Endodermal cell (in vitro differentiated cells): ENCODE results near the gene FOXP4. TPM values are rescaled to one million over a fixed set of nuclear protein-coding genes. Genes with fewer than 3 reads are reported as not detected.

Experiments
- DNase-seq: peaks from one replicate; pipeline ENCODE4 v3.0.0-alpha.2; 2017
- H3K27ac ChIP-seq: 2 replicates; pipeline ENCODE4 v1.5.1; 2013; ENCODE audit warnings: mild to moderate bottlenecking, low read depth, low read length, moderate library complexity
- H3K27me3 ChIP-seq: 2 replicates; pipeline ENCODE4 v1.6.1; 2013; ENCODE audit warnings: mild to moderate bottlenecking, low read length, moderate library complexity; ENCODE audit not compliant: insufficient read depth, control insufficient read depth, poor library complexity, severe bottlenecking
- H3K36me3 ChIP-seq: 2 replicates; pipeline ENCODE4 v1.7.0; 2013; ENCODE audit warnings: mild to moderate bottlenecking, low read length, moderate library complexity; ENCODE audit not compliant: control insufficient read depth, insufficient read depth
- H3K4me1 ChIP-seq: one replicate; pipeline ENCODE4 v1.7.0; 2013; ENCODE audit warnings: low read length; ENCODE audit not compliant: control insufficient read depth, insufficient read depth
- H3K4me3 ChIP-seq: 2 replicates; pipeline ENCODE4 v1.5.1; 2013; ENCODE audit warnings: mild to moderate bottlenecking, low read length, moderate library complexity
- H3K9ac ChIP-seq: 2 replicates; pipeline ENCODE4 v1.6.1; 2013; ENCODE audit warnings: mild to moderate bottlenecking, low read length, moderate library complexity; ENCODE audit not compliant: poor library complexity, severe bottlenecking; ENCODE audit errors: extremely low read depth
- H3K9me3 ChIP-seq: 2 replicates; pipeline ENCODE4 v1.6.1; 2013; ENCODE audit warnings: mild to moderate bottlenecking, low read length, moderate library complexity; ENCODE audit not compliant: control insufficient read depth
- H3K27ac Mint-ChIP-seq: 2 replicates; pipeline ENCODE4 v1.8.0; 2020; ENCODE audit warnings: mixed read lengths
- H3K27me3 Mint-ChIP-seq: 2 replicates; pipeline ENCODE4 v1.8.0; 2021; ENCODE audit warnings: mild to moderate bottlenecking, mixed read lengths; ENCODE audit not compliant: insufficient read depth
- H3K36me3 Mint-ChIP-seq: 2 replicates; pipeline ENCODE4 v1.8.0; 2020; ENCODE audit warnings: low read depth, mixed read lengths
- H3K4me1 Mint-ChIP-seq: 2 replicates; pipeline ENCODE4 v1.8.0; 2020; ENCODE audit warnings: mixed read lengths
- H3K4me3 Mint-ChIP-seq: 2 replicates; pipeline ENCODE4 v1.8.0; 2020; ENCODE audit warnings: mild to moderate bottlenecking, moderate library complexity, mixed read lengths
- H3K9me3 Mint-ChIP-seq: 2 replicates; pipeline ENCODE4 v1.8.0; 2020; ENCODE audit warnings: mild to moderate bottlenecking, mixed read lengths
- WGBS, 2 experiments: methylation state at CpG; one replicate each; pipeline versions ENCODE4 v1.1.5 to v1.1.7; 2013; ENCODE audit warnings: missing lambda C conversion rate in 2 of 2, mixed read lengths in 1 of 2; ENCODE audit not compliant: insufficient coverage in 1 of 2, insufficient read length in 1 of 2; 5-methylcytosine and 5-hydroxymethylcytosine counted together
- total RNA-seq, 2 donors: library from RNA; stranded (reverse); fragmentation: NEBNext Ultra II Directional in 1 of 2; extraction: Animal tissue kit (Norgen Biotek cat#: 25700) in 1 of 2; gene quantifications; 2 replicates in 1 of 2; 3 replicates in 1 of 2; pipeline ENCODE4 v1.2.1, GENCODE V29; 2021
- TF ChIP-seq, protein P1 (sequence below): fragments of 200-600 bp; sonication (generic); conservative IDR thresholded peaks from 2 replicates; pipeline ENCODE4 v1.5.0; 2021; ENCODE audit warnings: antibody characterized with exemption, mild to moderate bottlenecking

FOXP4 gene
- total RNA-seq, 2 donors from 2014 or later: 44.4 to 47.7 TPM

DNA sequence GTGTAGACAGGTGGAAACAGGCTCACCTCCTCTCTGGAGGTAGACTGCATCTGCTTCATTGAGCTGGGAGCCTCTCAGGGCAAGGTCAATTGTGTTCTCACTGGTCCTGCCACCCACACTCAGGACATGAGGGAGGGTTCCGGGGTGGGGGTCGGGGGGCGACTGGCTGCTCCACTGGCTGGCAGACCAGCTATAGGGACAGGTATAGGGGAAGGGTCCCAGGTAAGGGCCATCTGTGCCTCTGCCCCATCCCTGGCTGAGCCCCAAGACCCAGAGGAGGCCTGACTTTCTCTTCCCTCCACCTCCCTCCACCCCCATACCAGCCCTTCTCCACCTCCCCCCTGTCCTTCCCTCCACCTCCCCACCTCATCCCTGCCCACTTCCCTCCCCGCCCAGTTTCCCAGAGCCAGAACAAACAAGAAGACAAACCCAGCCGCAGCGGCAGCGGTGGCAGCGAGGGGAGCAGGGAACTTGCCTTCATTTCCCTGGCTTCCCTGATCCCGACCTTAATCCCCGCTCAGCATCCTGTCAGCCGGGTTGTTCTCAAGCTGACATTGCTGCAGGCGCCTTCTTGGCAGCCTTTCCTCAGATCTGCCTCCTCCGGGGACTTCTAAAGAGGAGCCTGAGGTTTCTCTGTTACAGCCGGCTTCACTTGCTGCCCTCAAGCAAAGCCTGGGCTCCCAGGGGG lies 18.3 kb upstream of the FOXP4 start:
- H3K4me3 Mint-ChIP-seq: no peak overlapping the region
- no peaks in the 10 kb centered on the region for H3K36me3 ChIP-seq
- H3K4me3 ChIP-seq: no peak overlapping the region
- peaks cover 30% of the 10 kb centered on the region for H3K4me1 Mint-ChIP-seq
- TF ChIP-seq, protein P1, sequence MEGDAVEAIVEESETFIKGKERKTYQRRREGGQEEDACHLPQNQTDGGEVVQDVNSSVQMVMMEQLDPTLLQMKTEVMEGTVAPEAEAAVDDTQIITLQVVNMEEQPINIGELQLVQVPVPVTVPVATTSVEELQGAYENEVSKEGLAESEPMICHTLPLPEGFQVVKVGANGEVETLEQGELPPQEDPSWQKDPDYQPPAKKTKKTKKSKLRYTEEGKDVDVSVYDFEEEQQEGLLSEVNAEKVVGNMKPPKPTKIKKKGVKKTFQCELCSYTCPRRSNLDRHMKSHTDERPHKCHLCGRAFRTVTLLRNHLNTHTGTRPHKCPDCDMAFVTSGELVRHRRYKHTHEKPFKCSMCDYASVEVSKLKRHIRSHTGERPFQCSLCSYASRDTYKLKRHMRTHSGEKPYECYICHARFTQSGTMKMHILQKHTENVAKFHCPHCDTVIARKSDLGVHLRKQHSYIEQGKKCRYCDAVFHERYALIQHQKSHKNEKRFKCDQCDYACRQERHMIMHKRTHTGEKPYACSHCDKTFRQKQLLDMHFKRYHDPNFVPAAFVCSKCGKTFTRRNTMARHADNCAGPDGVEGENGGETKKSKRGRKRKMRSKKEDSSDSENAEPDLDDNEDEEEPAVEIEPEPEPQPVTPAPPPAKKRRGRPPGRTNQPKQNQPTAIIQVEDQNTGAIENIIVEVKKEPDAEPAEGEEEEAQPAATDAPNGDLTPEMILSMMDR: no peak
- H3K27ac Mint-ChIP-seq: no peak overlapping the region
- H3K9me3 ChIP-seq: no peaks in the 10 kb centered on the region
- no peaks in the 10 kb centered on the region for H3K9me3 Mint-ChIP-seq
- WGBS, 2 experiments: 36 to 42% methylated on average over 8 to 14 of the region's 14 CpGs
- H3K4me1 ChIP-seq: peaks cover 18% of the 10 kb centered on the region
- no peaks in the 10 kb centered on the region for H3K36me3 Mint-ChIP-seq
- peaks cover 68% of the 10 kb centered on the region for H3K27me3 Mint-ChIP-seq
- H3K27me3 ChIP-seq: peaks cover 19% of the 10 kb centered on the region
- H3K27ac ChIP-seq: peak overlapping the region; percentile 47
- no peak overlapping the region for H3K9ac ChIP-seq
- peak; percentile 66 for DNase-seq

DNA sequence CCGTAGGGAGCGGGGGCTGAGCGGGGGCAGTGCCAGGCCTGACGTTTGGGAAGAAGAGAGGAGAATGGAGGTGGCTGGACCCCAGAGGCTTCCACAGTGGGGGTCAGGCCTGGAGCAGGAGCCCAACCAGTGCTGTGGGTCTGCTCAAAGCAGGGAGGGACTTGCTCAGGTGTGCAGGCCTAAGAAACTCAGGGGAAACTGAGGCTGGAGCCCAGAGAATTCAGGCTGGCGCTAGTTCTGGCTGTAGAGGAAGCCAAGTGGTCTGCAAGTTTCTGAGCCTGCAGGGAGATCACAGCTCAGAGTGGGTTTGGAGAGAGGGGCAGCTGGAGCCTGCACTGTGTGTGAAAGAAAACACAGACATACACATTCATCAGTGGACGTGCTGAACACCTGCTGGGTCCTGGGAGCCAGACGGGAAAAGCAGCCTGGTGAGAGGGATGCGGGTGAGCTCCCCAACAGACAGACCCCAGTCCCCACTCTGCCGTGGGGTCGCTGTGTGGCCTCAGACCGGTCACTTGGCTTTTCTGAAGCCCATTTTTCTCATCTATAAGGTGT lies 17.7 kb upstream of the FOXP4 start:
- H3K36me3 ChIP-seq: no peaks in the 10 kb centered on the region
- H3K27ac ChIP-seq: peak overlapping the region; percentile 47
- Mint-ChIP-seq H3K9me3 (no peaks in the 10 kb centered on the region), H3K4me1 (peaks cover 28% of the 10 kb centered on the region), H3K27ac (no peak overlapping the region), H3K27me3 (peaks cover 67% of the 10 kb centered on the region), H3K4me3 (no peak overlapping the region), H3K36me3 (no peaks in the 10 kb centered on the region)
- DNase-seq: no peak
- H3K27me3 ChIP-seq: peaks cover 19% of the 10 kb centered on the region
- H3K4me3 ChIP-seq: no peak overlapping the region
- H3K4me1 ChIP-seq: peaks cover 18% of the 10 kb centered on the region
- no peak overlapping the region for H3K9ac ChIP-seq
- H3K9me3 ChIP-seq: no peaks in the 10 kb centered on the region
- TF ChIP-seq, protein P1: no peak
- 81 to 100% methylated on average over 1 to 11 of the region's 11 CpGs for WGBS, 2 experiments

DNA sequence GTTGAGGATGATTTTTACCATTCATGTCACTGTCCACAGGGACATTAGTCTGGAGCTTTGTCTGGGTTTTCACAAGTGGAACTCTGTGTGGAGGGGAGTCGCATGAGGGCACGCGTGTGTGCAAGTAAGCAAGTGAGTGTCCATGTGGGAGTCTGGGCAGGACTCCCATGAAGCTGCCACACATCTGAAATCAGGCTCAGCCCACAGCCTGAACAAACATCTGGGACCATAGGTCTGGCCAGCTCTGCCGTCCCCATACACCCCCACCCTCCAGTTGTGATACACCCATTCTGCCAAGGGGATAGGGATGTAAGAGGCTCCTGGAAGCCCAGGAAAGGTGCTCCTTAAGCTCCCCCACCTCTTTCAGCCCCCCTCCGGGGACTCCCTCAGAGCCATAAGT lies 17.1 kb upstream of the FOXP4 start:
- H3K4me1 Mint-ChIP-seq: peaks cover 28% of the 10 kb centered on the region
- H3K27me3 Mint-ChIP-seq: peaks cover 65% of the 10 kb centered on the region
- no peaks in the 10 kb centered on the region for H3K9me3 Mint-ChIP-seq
- H3K27ac Mint-ChIP-seq: no peak overlapping the region
- no peak overlapping the region for H3K4me3 Mint-ChIP-seq
- TF ChIP-seq, protein P1: no peak
- no peaks in the 10 kb centered on the region for H3K36me3 Mint-ChIP-seq
- peaks cover 19% of the 10 kb centered on the region for H3K27me3 ChIP-seq
- H3K4me3 ChIP-seq: no peak overlapping the region
- H3K4me1 ChIP-seq: peaks cover 18% of the 10 kb centered on the region
- H3K27ac ChIP-seq: no peak overlapping the region
- WGBS, 2 experiments: 88% methylated on average over 5 of the region's 5 CpGs; no CpG with 5 or more reads in 1 of the 2 experiments
- H3K9ac ChIP-seq: no peak overlapping the region
- no peaks in the 10 kb centered on the region for H3K9me3 ChIP-seq
- H3K36me3 ChIP-seq: no peaks in the 10 kb centered on the region
- DNase-seq: no peak
